Endothelial cell of umbilical vein (primary cell): Measurements from ENCODE around the gene UNC13D. TPM values are rescaled to one million over a fixed set of nuclear protein-coding genes. Genes with fewer than 3 reads are reported as not detected.
"Not testable (repeated sequence)": the region's sequence is repeated elsewhere in the genome, so short reads cannot be mapped to it uniquely, and the experiment has no call there.

Experiments used
- BruUV-seq: library from RNA; stranded (reverse); fragments of 400-500 nt; replicated peaks from 2 replicates; lab custom pipeline; 2021; lab: Mats Ljungman, UMichigan
- CTCF ChIA-PET: fragments of 300-600, 350-600 bp; sonication (Branson Sonifier 250); formaldehyde crosslinking; loops from one replicate; lab custom pipeline; 2021; ENCODE audit warnings: antibody characterized with exemption, inconsistent platforms; lab: Charles Lee
- POLR2A ChIA-PET: fragments of 300-600, 350-600 bp; sonication (Branson Sonifier 250); formaldehyde crosslinking; loops from one replicate; lab custom pipeline; 2021; ENCODE audit warnings: antibody characterized with exemption, inconsistent platforms; lab: Charles Lee
- DNase-seq: peaks from one replicate; pipeline ENCODE4 v3.0.0-alpha.2; 2011; ENCODE audit warnings: low read depth, low spot score
- FAIRE-seq: peaks from 2 replicates; lab custom pipeline; 2011; peaks lifted over from hg19 to GRCh38; lab: Jason Lieb, UNC
- H2AFZ ChIP-seq: 2 replicates; pipeline ENCODE4 v1.6.0; 2012; ENCODE audit warnings: low read depth, low read length, control low read depth, inconsistent platforms
- H3K27ac ChIP-seq: 2 replicates; pipeline ENCODE4 v1.5.1; 2011; ENCODE audit warnings: low read depth, mild to moderate bottlenecking, control low read depth, low read length, moderate library complexity; ENCODE audit not compliant: insufficient read depth
- H3K27me3 ChIP-seq, 2 experiments: 2 replicates each; pipeline versions ENCODE4 v1.6.0 to v1.6.1; 2011; ENCODE audit warnings: low read length in 2 of 2, mixed read lengths in 1 of 2; ENCODE audit not compliant: control insufficient read depth in 2 of 2, insufficient read depth in 2 of 2
- H3K36me3 ChIP-seq, 2 experiments: 2 replicates in 1 of 2; 3 replicates in 1 of 2; pipeline ENCODE4 v1.5.1; 2011; ENCODE audit warnings: low read length in 2 of 2, mild to moderate bottlenecking in 1 of 2, moderate library complexity in 1 of 2; ENCODE audit not compliant: control insufficient read depth in 2 of 2, insufficient read depth in 2 of 2; ENCODE audit errors: extremely low read depth in 1 of 2
- H3K4me1 ChIP-seq: 3 replicates; pipeline ENCODE4 v1.5.1; 2011; ENCODE audit warnings: mild to moderate bottlenecking, low read length; ENCODE audit not compliant: control insufficient read depth, insufficient read depth; ENCODE audit errors: extremely low read depth
- H3K4me2 ChIP-seq: 2 replicates; pipeline ENCODE4 v1.6.1; 2011; ENCODE audit warnings: low read length, control low read depth, mixed read lengths; ENCODE audit not compliant: insufficient read depth
- H3K4me3 ChIP-seq, 3 experiments: fragments of 200-600 bp in 1 of 3; sonication (generic), shearing (Covaris generic) in 1 of 3; replicated peaks in 1 of 3; 2 replicates each; pipeline ENCODE4 v1.5.1; 2011 to 2016; ENCODE audit warnings: control low read depth in 3 of 3, low read length in 3 of 3, mild to moderate bottlenecking in 2 of 3, inconsistent platforms in 1 of 3, low read depth in 1 of 3, moderate library complexity in 1 of 3; ENCODE audit not compliant: insufficient read depth in 1 of 3
- H3K79me2 ChIP-seq: 2 replicates; pipeline ENCODE4 v1.6.0; 2012; ENCODE audit warnings: low read length, inconsistent platforms; ENCODE audit not compliant: control insufficient read depth, insufficient read depth
- H3K9ac ChIP-seq: replicated peaks from 2 replicates; pipeline ENCODE3; 2011; ENCODE audit warnings: low read length, control low read depth; ENCODE audit not compliant: insufficient read depth; ENCODE audit errors: extremely low read depth
- H3K9me1 ChIP-seq: replicated peaks from 3 replicates; pipeline ENCODE4 v1.6.0; 2011; ENCODE audit warnings: mild to moderate bottlenecking, low read length; ENCODE audit not compliant: control insufficient read depth, insufficient read depth; ENCODE audit errors: extremely low read depth
- H3K9me3 ChIP-seq: replicated peaks from 2 replicates; pipeline ENCODE4 v1.5.1; 2012; ENCODE audit warnings: low read length, inconsistent platforms; ENCODE audit not compliant: control insufficient read depth, insufficient read depth
- H4K20me1 ChIP-seq: replicated peaks from 2 replicates; pipeline ENCODE3; 2011; ENCODE audit warnings: mild to moderate bottlenecking, low read length; ENCODE audit not compliant: control insufficient read depth, insufficient read depth; ENCODE audit errors: extremely low read depth
- CTCF ChIP-seq, 2 donors: IDR thresholded peaks; 1 replicate in 1 of 2; 2 replicates in 1 of 2; pipeline ENCODE4 v1.5.1; 2011; ENCODE audit warnings: low read length in 2 of 2, mild to moderate bottlenecking in 2 of 2, moderate library complexity in 2 of 2, control low read depth in 1 of 2, inconsistent platforms in 1 of 2, low read depth in 1 of 2; ENCODE audit not compliant: insufficient read depth in 1 of 2; ENCODE audit errors: extremely low read depth in 1 of 2
- EZH2 ChIP-seq: IDR thresholded peaks from 2 replicates; pipeline ENCODE4 v1.6.1; 2012; ENCODE audit warnings: borderline replicate concordance, low read depth, mild to moderate bottlenecking, moderate library complexity, low read length, inconsistent platforms; ENCODE audit not compliant: severe bottlenecking
- FOS ChIP-seq: IDR thresholded peaks from 2 replicates; pipeline ENCODE4 v1.6.1; 2011; ENCODE audit warnings: mild to moderate bottlenecking, low read length, moderate library complexity, borderline replicate concordance; ENCODE audit not compliant: insufficient read depth
- GATA2 ChIP-seq: IDR thresholded peaks from 2 replicates; pipeline ENCODE4 v1.7.0; 2011; ENCODE audit warnings: low read depth, mild to moderate bottlenecking, moderate library complexity, mixed read lengths, low read length; ENCODE audit not compliant: insufficient read length, insufficient read depth
- JUN ChIP-seq: IDR thresholded peaks from 2 replicates; pipeline ENCODE4 v1.6.1; 2011; ENCODE audit warnings: borderline replicate concordance, low read depth; ENCODE audit not compliant: insufficient read length, insufficient read depth
- MAX ChIP-seq: IDR thresholded peaks from 2 replicates; pipeline ENCODE4 v1.6.1; 2011; ENCODE audit not compliant: insufficient read depth, insufficient read length
- MYC ChIP-seq: IDR thresholded peaks from one replicate; pipeline ENCODE4 v1.6.1; 2011; ENCODE audit warnings: mild to moderate bottlenecking, low read depth, low read length
- POLR2A ChIP-seq: IDR thresholded peaks from 2 replicates; pipeline ENCODE4 v1.6.1; 2012; ENCODE audit warnings: low read depth, mild to moderate bottlenecking, control low read depth, low read length
- POLR2AphosphoS5 ChIP-seq: IDR thresholded peaks from 2 replicates; pipeline ENCODE4 v1.6.1; 2012; ENCODE audit warnings: low read depth, mild to moderate bottlenecking, control low read depth, low read length, moderate library complexity; ENCODE audit not compliant: insufficient read depth
- dilution Hi-C: fragments of 300-500 bp; cut with MboI; formaldehyde crosslinking; loops from one replicate; pipeline ENCODE4 v1.15.0; 2019; ENCODE audit warnings: low sequenced_read_pairs; ENCODE audit not compliant: extremely low pct_ligation_motif_present
- intact Hi-C: fragments of 100-400 bp; cut with micrococcal nuclease; formaldehyde crosslinking; loops from one replicate; pipeline ENCODE4 v1.10.0; 2022
- polyA plus RNA-seq, 4 experiments: library from polyadenylated mRNA; depleted of rRNA in 3 of 4; stranded (reverse) in 3 of 4; unstranded in 1 of 4; fragments of >200 nt; gene quantifications; 2 replicates each; pipeline versions ENCODE4 v1.2.1 to v1.2.3, GENCODE V29; 2011 to 2012; ENCODE audit warnings: missing spikeins in 1 of 4
- total RNA-seq: library from RNA; stranded (reverse); gene quantifications from 2 replicates; pipeline ENCODE4 v1.2.3, GENCODE V29; 2021

The UNC13D gene
- total and polyA plus RNA-seq, 2 donors (not counting 3 experiments of a cell fraction or from before 2014, with no cell fraction given): 6.9 to 14.9 TPM

GRCh38 chr17:75811174-75811573, 33.0 kb downstream of the UNC13D start:
- CTCF ChIA-PET: interaction anchor here (1.0 to 1.5 kb wide), 2 partner anchors 19 to 28 kb away, joined by 3 read pairs; no protein-coding TSS in a partner anchor
- intact Hi-C loops (no loop called here), dilution Hi-C loops (no loop called here)
- BruUV-seq: no TSS peak
- FAIRE-seq (no peak), DNase-seq (no peak)
- H3K9me1 ChIP-seq: no peaks in the 10 kb centered on the region
- peaks cover 0 to 30% of the 10 kb centered on the region in 2 experiments for H3K36me3 ChIP-seq
- H3K4me1 ChIP-seq: peaks cover 6% of the 10 kb centered on the region
- no peak overlapping the region for H3K4me3 ChIP-seq
- no peak overlapping the region for H3K4me2 ChIP-seq
- no peak overlapping the region for H3K27ac ChIP-seq
- POLR2A ChIA-PET: no interaction called here
- no peaks in the 10 kb centered on the region for H3K79me2 ChIP-seq
- TF ChIP-seq POLR2AphosphoS5 (no peak), EZH2 (no peak), MAX (no peak), GATA2 (no peak), MYC (no peak), JUN (no peak), FOS (no peak), CTCF (IDR thresholded peaks at IDR 0.05; ENCODE audit: extremely low read depth in 1 of 2, insufficient read depth in 1 of 2, low read depth in 1 of 2, low read length in 2 of 2) (no peak), POLR2A (no peak)
- no peaks in the 10 kb centered on the region for H3K27me3 ChIP-seq
- H2AFZ ChIP-seq: no peak overlapping the region
- H3K9ac ChIP-seq: no peak overlapping the region
- H3K9me3 ChIP-seq: no peaks in the 10 kb centered on the region
- no peaks in the 10 kb centered on the region for H4K20me1 ChIP-seq

- H3K9me3 ChIP-seq, intact Hi-C loops, H3K9ac ChIP-seq, FAIRE-seq, DNase-seq, H3K4me3 ChIP-seq, H3K9me1 ChIP-seq, BruUV-seq, H3K79me2 ChIP-seq, H4K20me1 ChIP-seq, H3K4me1 ChIP-seq, H3K27ac ChIP-seq, POLR2A ChIA-PET, dilution Hi-C loops, H3K4me2 ChIP-seq, H3K27me3 ChIP-seq, H2AFZ ChIP-seq: not testable (repeated sequence)
- peaks cover 0 to 30% of the 10 kb centered on the region in 2 experiments for H3K36me3 ChIP-seq
- CTCF ChIA-PET: interaction anchor here (1.0 to 1.5 kb wide), 2 partner anchors 19 to 29 kb away, joined by 3 read pairs; no protein-coding TSS in a partner anchor
Measured at GRCh38 chr17:75810756-75811155, 33.4 kb downstream of the UNC13D start.
